Head of caudate nucleus (tissue), 42 donors: ENCODE measurements around the gene CD300H.
A peak's percentile ranks its signal among the peaks of the same experiment; 100 is the strongest.

Experiments
- DNase-seq, 42 donors: peaks; one replicate each; pipeline versions ENCODE4 v3.0.0 to v3.0.0-alpha.2; 2020 to 2021; ENCODE audit warnings: mixed read lengths in 7 of 42
- intact Hi-C: fragments of 100-400 bp; cut with DNase I; formaldehyde crosslinking; loops from one replicate; pipeline ENCODE4 v1.15.0; 2022

The CD300H gene

GRCh38 chr17:74516561-74517328 is 50.6 kb downstream of the CD300H start:
- DNase-seq = peak in 2 of 42 donors; percentile 1 to 23
- intact Hi-C loops = no loop called here

- intact Hi-C loops = no loop called here
Observed at GRCh38 chr17:74515941-74516340, 51.4 kb downstream of the CD300H start.

GRCh38 chr17:74514632-74515334 is 52.5 kb downstream of the CD300H start:
- intact Hi-C loops = no loop called here
- peak in 3 of 42 donors; percentile 4 to 26 (median 5) for DNase-seq

More at GRCh38 chr17:74515941-74516340, 51.4 kb downstream of the CD300H start:
- peak in 1 of 42 donors; percentile 15 for DNase-seq

DNA sequence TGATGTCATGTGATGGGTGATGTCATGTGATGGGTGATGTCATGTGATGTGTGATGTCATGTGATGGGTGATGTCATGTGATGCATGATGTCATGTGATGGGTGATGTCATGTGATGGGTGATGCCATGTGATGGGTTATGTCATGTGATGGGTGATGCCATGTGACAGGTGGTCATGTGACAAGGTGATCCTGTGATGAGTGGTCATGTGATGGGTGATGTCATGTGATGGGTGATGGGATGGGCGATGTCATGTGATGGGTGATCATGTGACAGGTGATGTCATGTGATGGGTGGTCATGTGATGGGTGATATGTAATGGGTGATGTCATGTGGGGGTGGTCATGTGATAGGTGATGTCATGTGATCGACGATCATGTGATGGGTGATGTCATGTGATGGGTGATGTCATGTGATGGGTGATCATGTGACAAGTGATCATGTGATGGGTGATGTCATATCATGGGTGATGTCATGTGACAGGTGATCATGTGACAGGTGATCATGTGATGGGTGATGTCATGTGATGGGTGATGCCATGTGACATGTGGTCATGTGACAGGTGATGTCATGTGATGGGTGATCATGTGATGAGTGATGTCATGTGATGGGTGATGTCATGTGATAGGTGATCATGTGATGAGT is 53.2 kb downstream of the CD300H start:
- intact Hi-C loops = no loop called here
- peak in 2 of 42 donors; percentile 6 to 34 for DNase-seq

GRCh38 chr17:74512624-74513091 is 54.7 kb downstream of the CD300H start:
- intact Hi-C loops = no loop called here
- DNase-seq = peak in 2 of 42 donors; percentile 12 to 33

- intact Hi-C loops = no loop called here
- peak in 3 of 42 donors; percentile 9 to 36 (median 35) for DNase-seq
Observed at GRCh38 chr17:74512036-74512435, 55.3 kb downstream of the CD300H start.
